Stomach (tissue), 9 donors: ENCODE results near the gene SYNPR. TPM values are rescaled to one million over a fixed set of nuclear protein-coding genes. Genes with fewer than 3 reads are reported as not detected.
A peak's percentile ranks its signal among the peaks of the same experiment; 100 is the strongest.
"Not testable (repeated sequence)": the region's sequence is repeated elsewhere in the genome, so short reads cannot be mapped to it uniquely, and the experiment has no call there.

Experiments
- DNase-seq, 2 donors: peaks; one replicate each; pipeline versions ENCODE4 v3.0.0 to v3.0.0-alpha.2; 2013 to 2019
- H3K27ac ChIP-seq, 5 donors: fragments of 200-600 bp in 4 of 5; sonication (generic) in 4 of 5; one replicate each; pipeline ENCODE4 v1.5.1; 2013 to 2019; ENCODE audit warnings: mild to moderate bottlenecking in 1 of 5, moderate library complexity in 1 of 5
- H3K27me3 ChIP-seq, 3 donors: fragments of 200-600 bp; sonication (generic); one replicate each; pipeline ENCODE4 v1.5.1; 2017 to 2019; ENCODE audit warnings: mixed run types in 1 of 3
- H3K36me3 ChIP-seq, 4 donors: fragments of 200-600 bp; sonication (generic); 1 replicate in 3 of 4; 2 replicates in 1 of 4; pipeline ENCODE4 v1.5.1; 2016 to 2019
- H3K4me1 ChIP-seq, 4 donors: fragments of 200-600 bp; sonication (generic); one replicate each; pipeline ENCODE4 v1.5.1; 2016 to 2019
- H3K4me3 ChIP-seq, 4 donors: fragments of 200-600 bp; sonication (generic) in 3 of 4; one replicate each; pipeline ENCODE4 v1.5.1; 2016 to 2019; ENCODE audit warnings: mild to moderate bottlenecking in 1 of 4
- H3K9me3 ChIP-seq, 4 donors: fragments of 200-600 bp; sonication (generic); one replicate each; pipeline ENCODE4 v1.5.1; 2016 to 2019
- CTCF ChIP-seq, 7 experiments: fragments of 450-650 bp in 4 of 7; fragments of 200-600 bp in 3 of 7; sonication (generic) in 3 of 7; IDR thresholded peaks; one replicate each; pipeline ENCODE4 v1.5.1; 2016 to 2019; ENCODE audit warnings: antibody characterized with exemption in 7 of 7, control low read depth in 2 of 7, mild to moderate bottlenecking in 1 of 7
- EP300 ChIP-seq: sonication (generic); formaldehyde crosslinking; IDR thresholded peaks from one replicate; pipeline ENCODE4 v1.6.1; 2017; ENCODE audit warnings: antibody characterized with exemption
- POLR2A ChIP-seq, 4 donors: fragments of 450-650 bp; IDR thresholded peaks; one replicate each; pipeline ENCODE4 v1.6.1; 2016; ENCODE audit warnings: antibody characterized with exemption in 4 of 4, control low read depth in 2 of 4, mild to moderate bottlenecking in 1 of 4, moderate library complexity in 1 of 4
- POLR2AphosphoS5 ChIP-seq, 3 donors: sonication (generic); formaldehyde crosslinking; IDR thresholded peaks; one replicate each; pipeline ENCODE4 v1.6.1; 2016; ENCODE audit warnings: antibody characterized with exemption in 3 of 3
- WGBS, 5 donors: extraction: QIAGEN DNeasy Blood & Tissue Kit in 3 of 5; methylation state at CpG; one replicate each; pipeline versions ENCODE4 v1.1.5 to v1.1.7; 2013 to 2018; 5-methylcytosine and 5-hydroxymethylcytosine counted together
- intact Hi-C: fragments of 100-400 bp; cut with DNase I; formaldehyde crosslinking; loops from one replicate; pipeline ENCODE4 v1.15.1; 2023; ENCODE audit warnings: low total_unique reads
- polyA plus RNA-seq, 3 donors: library from polyadenylated mRNA; stranded (reverse); fragments of 200-250 nt; gene quantifications; one replicate each; pipeline ENCODE4 v1.2.3, GENCODE V29; 2013
- total RNA-seq, 5 donors: library from RNA; depleted of rRNA; stranded (reverse); fragments of >200 nt; gene quantifications; one replicate each; pipeline versions ENCODE4 v1.1.0 to v1.2.3, GENCODE V29; 2014 to 2016
- donor health status: healthy with polysubstance abuse.
- donor health status: Bipolar disorder and iron deficiency.
- donor health status: healthy.

Gene SYNPR
- total and polyA plus RNA-seq, 8 donors: 0.13 to 1.7 (median 0.31) TPM; not detected in 3

GRCh38 chr3:63644212-63644797, 366.2 kb downstream of the SYNPR start:
- WGBS, 5 donors: 59 to 68% (median 65%) methylated on average over 5 of the region's 5 CpGs
- no peak for DNase-seq
- TF ChIP-seq CTCF (IDR thresholded peaks at IDR 0.05): no peak
- no peak for TF ChIP-seq EP300
- Histone ChIP-seq H3K4me3 (no peak overlapping the region), H3K4me1 (no peaks in the 10 kb centered on the region), H3K27me3 (no peaks in the 10 kb centered on the region), H3K9me3 (peaks cover 0 to 9% (median 0%) of the 10 kb centered on the region in 4 donors), H3K27ac (no peak overlapping the region), H3K36me3 (no peaks in the 10 kb centered on the region)
- intact Hi-C loops: no loop called here

GRCh38 chr3:63644928-63645781, 367.0 kb downstream of the SYNPR start:
- H3K4me1 ChIP-seq, intact Hi-C loops, H3K36me3 ChIP-seq, H3K9me3 ChIP-seq, H3K27me3 ChIP-seq: not testable (repeated sequence)
- TF ChIP-seq POLR2A (IDR thresholded peaks at IDR 0.05): peak in 1 of 4 donors; percentile 4
- peak; percentile 69 to 72 for DNase-seq
- Histone ChIP-seq H3K4me3 (peak overlapping the region; percentile 28 to 47 (median 38)), H3K27ac (peak overlapping the region in 2 of 5 donors; percentile 22 to 42)
- 28 to 52% (median 45%) methylated on average over 25 of the region's 25 CpGs for WGBS, 5 donors

- Histone ChIP-seq H3K27me3 (no peaks in the 10 kb centered on the region), H3K4me1 (no peaks in the 10 kb centered on the region), H3K9me3 (no peaks in the 10 kb centered on the region), H3K36me3 (no peaks in the 10 kb centered on the region), H3K27ac (no peak within 1 kb of the TSS), H3K4me3 (no peak within 1 kb of the TSS)
- DNase-seq: no peak
- 69 to 83% (median 75%) methylated on average over 5 of the region's 5 CpGs for WGBS, 5 donors
- no peak for TF ChIP-seq POLR2A (IDR thresholded peaks at IDR 0.05)
- TF ChIP-seq EP300: no peak
- TF ChIP-seq POLR2AphosphoS5 (IDR thresholded peaks at IDR 0.05): no peak
- no peak for TF ChIP-seq CTCF (IDR thresholded peaks at IDR 0.05)
- intact Hi-C loops: no loop called here
Measured at GRCh38 chr3:63652066-63652725, 374.1 kb downstream of the SYNPR start, which contains the start of gene SNTN. Gene SNTN, plus strand, starts transcription at chr3:63652675. Its CDS starts 13 bp downstream, at chr3:63652688.

GRCh38 chr3:63654211-63654610, 376.1 kb downstream of the SYNPR start:
- no peaks in the 10 kb centered on the region for H3K9me3 ChIP-seq
- DNase-seq: no peak
- TF ChIP-seq POLR2AphosphoS5 (IDR thresholded peaks at IDR 0.05) (no peak), CTCF (IDR thresholded peaks at IDR 0.05) (no peak)
- no peaks in the 10 kb centered on the region for H3K27me3 ChIP-seq
- no peaks in the 10 kb centered on the region for H3K4me1 ChIP-seq
- no peak overlapping the region for H3K27ac ChIP-seq
- H3K4me3 ChIP-seq: no peak overlapping the region
- no peaks in the 10 kb centered on the region for H3K36me3 ChIP-seq
- 60 to 84% (median 77%) methylated on average over 4 of the region's 4 CpGs for WGBS, 5 donors
- intact Hi-C loops: no loop called here
